Measurements from ENCODE around the gene PTP4A1. TPM values are rescaled to one million over a fixed set of nuclear protein-coding genes. Genes with fewer than 3 reads are reported as not detected.

PTP4A1 gene
- total and polyA plus RNA-seq, 2 of the 13 experiments (the other 11 are each of a cell fraction or from before 2014, with no cell fraction given): 141 to 376 TPM

DNA sequence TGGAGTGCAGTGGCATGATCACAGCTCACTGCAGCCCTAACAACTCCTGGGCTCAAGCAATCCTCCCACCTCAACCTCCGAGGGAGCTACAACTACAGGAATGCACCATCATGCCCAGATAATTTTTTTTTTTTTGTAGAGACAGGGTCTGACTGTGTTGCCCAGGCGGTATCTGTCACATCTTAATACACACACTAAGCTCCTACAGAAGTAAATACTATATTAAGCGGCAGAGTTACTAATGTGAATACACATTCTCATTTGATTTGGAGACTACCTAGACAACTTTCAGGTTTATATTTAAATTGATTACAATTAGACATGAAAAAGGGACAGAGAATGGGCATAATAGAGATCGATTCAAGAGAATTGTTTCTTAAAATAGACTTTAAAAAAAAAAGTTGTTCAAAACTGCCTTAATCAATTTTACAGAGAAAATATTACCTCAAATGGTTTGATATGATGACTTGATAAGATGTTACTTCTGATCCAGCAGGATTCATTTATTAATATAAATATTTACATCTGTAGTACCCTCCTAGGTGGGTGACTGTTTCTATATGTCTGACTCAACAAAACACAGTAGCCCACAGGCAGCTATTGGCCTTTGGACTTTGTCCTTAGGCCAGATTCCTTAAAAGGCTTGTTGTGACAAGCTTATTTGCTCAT, 7.1 kb upstream of the PTP4A1 start (continued):
- TF ChIP-seq ZNF205 (CRISPR knock-in tag; IDR thresholded peaks at IDR 0.05) (0 out of 2 replicates have a peak, but pooled peaks have one; percentile 47), CEBPG (CRISPR knock-in tag; IDR thresholded peaks at IDR 0.05) (peak; percentile 64), SOX13 (IDR thresholded peaks at IDR 0.05) (peak; percentile 54; the same call in 1 of the 2 replicates), SOX13 (CRISPR knock-in tag; conservative IDR thresholded peaks at IDR 0.05 in 1 of 2, IDR thresholded peaks at IDR 0.05 in 1 of 2) (peak in 1 of 2 experiments; percentile 90; a peak in 2 of 4 replicates), ZNF674 (CRISPR knock-in tag; IDR thresholded peaks at IDR 0.05; ENCODE audit: low read depth) (no peak), RERE (CRISPR knock-in tag; IDR thresholded peaks at IDR 0.05; ENCODE audit: low read depth) (peak; percentile 36; the same call in 1 of the 2 replicates), MIXL1 (CRISPR knock-in tag; IDR thresholded peaks at IDR 0.05) (peak; percentile 71), HOXA5 (CRISPR knock-in tag; IDR thresholded peaks at IDR 0.05) (no peak), SRF (IDR thresholded peaks at IDR 0.05; ENCODE audit: low read depth, low read length) (peak; percentile 99), EP300 (IDR thresholded peaks at IDR 0.05; ENCODE audit: low read depth in 2 of 2, low read length in 2 of 2) (peak; percentile 76 to 95), EP300 (CRISPR knock-in tag; IDR thresholded peaks at IDR 0.05; ENCODE audit: borderline replicate concordance) (peak; percentile 71; the same call in 1 of the 2 replicates), HDAC1 (CRISPR knock-in tag; IDR thresholded peaks at IDR 0.05) (peak; percentile 68; the same call in 1 of the 2 replicates)
- TF ChIP-seq, protein P1, sequence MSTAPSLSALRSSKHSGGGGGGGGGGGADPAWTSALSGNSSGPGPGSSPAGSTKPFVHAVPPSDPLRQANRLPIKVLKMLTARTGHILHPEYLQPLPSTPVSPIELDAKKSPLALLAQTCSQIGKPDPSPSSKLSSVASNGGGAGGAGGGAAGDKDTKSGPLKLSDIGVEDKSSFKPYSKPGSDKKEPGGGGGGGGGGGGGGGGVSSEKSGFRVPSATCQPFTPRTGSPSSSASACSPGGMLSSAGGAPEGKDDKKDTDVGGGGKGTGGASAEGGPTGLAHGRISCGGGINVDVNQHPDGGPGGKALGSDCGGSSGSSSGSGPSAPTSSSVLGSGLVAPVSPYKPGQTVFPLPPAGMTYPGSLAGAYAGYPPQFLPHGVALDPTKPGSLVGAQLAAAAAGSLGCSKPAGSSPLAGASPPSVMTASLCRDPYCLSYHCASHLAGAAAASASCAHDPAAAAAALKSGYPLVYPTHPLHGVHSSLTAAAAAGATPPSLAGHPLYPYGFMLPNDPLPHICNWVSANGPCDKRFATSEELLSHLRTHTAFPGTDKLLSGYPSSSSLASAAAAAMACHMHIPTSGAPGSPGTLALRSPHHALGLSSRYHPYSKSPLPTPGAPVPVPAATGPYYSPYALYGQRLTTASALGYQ (CRISPR knock-in tag; IDR thresholded peaks at IDR 0.05): peak; percentile 63; the same call in 1 of the 2 replicates
- TF ChIP-seq, protein P2, sequence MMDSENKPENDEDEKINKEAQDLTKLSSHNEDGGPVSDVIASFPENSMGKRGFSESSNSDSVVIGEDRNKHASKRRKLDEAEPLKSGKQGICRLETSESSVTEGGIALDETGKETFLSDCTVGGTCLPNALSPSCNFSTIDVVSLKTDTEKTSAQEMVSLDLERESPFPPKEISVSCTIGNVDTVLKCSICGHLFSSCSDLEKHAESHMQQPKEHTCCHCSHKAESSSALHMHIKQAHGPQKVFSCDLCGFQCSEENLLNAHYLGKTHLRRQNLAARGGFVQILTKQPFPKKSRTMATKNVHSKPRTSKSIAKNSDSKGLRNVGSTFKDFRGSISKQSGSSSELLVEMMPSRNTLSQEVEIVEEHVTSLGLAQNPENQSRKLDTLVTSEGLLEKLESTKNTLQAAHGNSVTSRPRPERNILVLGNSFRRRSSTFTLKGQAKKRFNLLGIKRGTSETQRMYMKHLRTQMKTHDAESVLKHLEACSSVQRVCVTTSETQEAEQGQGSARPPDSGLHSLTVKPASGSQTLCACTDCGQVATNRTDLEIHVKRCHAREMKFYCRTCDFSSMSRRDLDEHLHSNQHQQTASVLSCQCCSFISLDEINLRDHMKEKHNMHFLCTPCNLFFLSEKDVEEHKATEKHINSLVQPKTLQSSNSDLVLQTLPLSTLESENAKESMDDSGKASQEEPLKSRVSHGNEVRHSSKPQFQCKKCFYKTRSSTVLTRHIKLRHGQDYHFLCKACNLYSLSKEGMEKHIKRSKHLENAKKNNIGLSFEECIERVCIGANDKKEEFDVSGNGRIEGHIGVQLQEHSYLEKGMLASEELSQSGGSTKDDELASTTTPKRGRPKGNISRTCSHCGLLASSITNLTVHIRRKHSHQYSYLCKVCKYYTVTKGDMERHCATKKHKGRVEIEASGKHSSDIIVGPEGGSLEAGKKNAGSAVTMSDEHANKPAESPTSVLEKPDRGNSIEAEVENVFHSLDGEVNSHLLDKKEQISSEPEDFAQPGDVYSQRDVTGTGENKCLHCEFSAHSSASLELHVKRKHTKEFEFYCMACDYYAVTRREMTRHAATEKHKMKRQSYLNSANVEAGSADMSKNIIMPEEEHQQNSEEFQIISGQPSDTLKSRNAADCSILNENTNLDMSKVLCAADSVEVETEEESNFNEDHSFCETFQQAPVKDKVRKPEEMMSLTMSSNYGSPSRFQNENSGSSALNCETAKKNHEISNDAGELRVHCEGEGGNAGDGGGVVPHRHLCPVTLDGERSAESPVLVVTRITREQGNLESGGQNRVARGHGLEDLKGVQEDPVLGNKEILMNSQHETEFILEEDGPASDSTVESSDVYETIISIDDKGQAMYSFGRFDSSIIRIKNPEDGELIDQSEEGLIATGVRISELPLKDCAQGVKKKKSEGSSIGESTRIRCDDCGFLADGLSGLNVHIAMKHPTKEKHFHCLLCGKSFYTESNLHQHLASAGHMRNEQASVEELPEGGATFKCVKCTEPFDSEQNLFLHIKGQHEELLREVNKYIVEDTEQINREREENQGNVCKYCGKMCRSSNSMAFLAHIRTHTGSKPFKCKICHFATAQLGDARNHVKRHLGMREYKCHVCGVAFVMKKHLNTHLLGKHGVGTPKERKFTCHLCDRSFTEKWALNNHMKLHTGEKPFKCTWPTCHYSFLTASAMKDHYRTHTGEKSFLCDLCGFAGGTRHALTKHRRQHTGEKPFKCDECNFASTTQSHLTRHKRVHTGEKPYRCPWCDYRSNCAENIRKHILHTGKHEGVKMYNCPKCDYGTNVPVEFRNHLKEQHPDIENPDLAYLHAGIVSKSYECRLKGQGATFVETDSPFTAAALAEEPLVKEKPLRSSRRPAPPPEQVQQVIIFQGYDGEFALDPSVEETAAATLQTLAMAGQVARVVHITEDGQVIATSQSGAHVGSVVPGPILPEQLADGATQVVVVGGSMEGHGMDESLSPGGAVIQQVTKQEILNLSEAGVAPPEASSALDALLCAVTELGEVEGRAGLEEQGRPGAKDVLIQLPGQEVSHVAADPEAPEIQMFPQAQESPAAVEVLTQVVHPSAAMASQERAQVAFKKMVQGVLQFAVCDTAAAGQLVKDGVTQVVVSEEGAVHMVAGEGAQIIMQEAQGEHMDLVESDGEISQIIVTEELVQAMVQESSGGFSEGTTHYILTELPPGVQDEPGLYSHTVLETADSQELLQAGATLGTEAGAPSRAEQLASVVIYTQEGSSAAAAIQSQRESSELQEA (CRISPR knock-in tag; IDR thresholded peaks at IDR 0.05; ENCODE audit: not compliant biosample characterization): no peak
